GM12892 (cell line): ENCODE data around the gene CYB561D2.
A peak's percentile ranks its signal among the peaks of the same experiment; 100 is the strongest.

Source experiments
- POLR2A ChIP-seq: IDR thresholded peaks from 2 replicates; pipeline ENCODE4 v1.6.1; 2011; ENCODE audit warnings: low read depth, low read length, control low read depth
- POLR2AphosphoS5 ChIP-seq: IDR thresholded peaks from 2 replicates; pipeline ENCODE4 v1.6.1; 2011; ENCODE audit warnings: low read depth, low read length, control low read depth
- TAF1 ChIP-seq: IDR thresholded peaks from 2 replicates; pipeline ENCODE4 v1.6.1; 2011; ENCODE audit warnings: low read depth, mild to moderate bottlenecking, control low read depth, low read length, borderline replicate concordance

DNA sequence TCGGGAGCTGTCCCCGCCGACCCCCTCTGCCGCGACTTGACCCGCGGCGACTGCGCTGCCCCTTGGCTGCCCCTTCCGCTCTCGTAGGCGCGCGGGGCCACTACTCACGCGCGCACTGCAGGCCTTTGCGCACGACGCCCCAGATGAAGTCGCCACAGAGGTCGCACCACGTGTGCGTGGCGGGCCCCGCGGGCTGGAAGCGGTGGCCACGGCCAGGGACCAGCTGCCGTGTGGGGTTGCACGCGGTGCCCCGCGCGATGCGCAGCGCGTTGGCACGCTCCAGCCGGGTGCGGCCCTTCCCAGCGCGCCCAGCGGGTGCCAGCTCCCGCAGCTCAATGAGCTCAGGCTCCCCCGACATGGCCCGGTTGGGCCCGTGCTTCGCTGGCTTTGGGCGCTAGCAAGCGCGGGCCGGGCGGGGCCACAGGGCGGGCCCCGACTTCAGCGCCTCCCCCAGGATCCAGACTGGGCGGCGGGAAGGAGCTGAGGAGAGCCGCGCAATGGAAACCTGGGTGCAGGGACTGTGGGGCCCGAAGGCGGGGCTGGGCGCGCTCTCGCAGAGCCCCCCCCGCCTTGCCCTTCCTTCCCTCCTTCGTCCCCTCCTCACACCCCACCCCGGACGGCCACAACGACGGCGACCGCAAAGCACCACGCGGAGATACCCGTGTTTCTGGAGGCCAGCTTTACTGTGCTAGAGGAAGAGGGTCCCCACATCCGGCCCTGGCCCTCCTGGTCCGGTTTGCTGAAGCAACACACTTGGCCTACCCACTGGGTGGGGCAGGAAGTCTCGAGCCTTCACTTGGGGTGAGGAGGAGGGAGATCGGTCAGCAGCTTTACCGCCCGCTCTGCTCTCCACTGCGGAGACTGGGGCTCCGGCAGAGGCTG is 10.0 kb upstream of the CYB561D2 start, which contains the start of gene RASSF1:
- TF ChIP-seq POLR2AphosphoS5, result peak; percentile 38; the same call in 1 of the 2 replicates
- TF ChIP-seq POLR2A, result 0 out of 2 replicates have a peak, but pooled peaks have one; percentile 19
- TF ChIP-seq TAF1, result no peak
